HFFc6 (cell line): ENCODE data around the gene CFAP251. TPM values are rescaled to one million over a fixed set of nuclear protein-coding genes. Genes with fewer than 3 reads are reported as not detected.

ENCODE experiments used
- DNase-seq: peaks from one replicate; pipeline ENCODE4 v3.0.0-alpha.2; 2018
- H3K27ac Mint-ChIP-seq: 2 replicates; pipeline ENCODE4 v1.8.0; 2020; ENCODE audit warnings: mild to moderate bottlenecking, mixed read lengths
- H3K27me3 Mint-ChIP-seq: 2 replicates; pipeline ENCODE4 v1.8.0; 2021; ENCODE audit warnings: mild to moderate bottlenecking, moderate library complexity, mixed read lengths; ENCODE audit not compliant: insufficient read depth
- H3K36me3 Mint-ChIP-seq: 2 replicates; pipeline ENCODE4 v1.8.0; 2021; ENCODE audit warnings: low read depth, mixed read lengths
- H3K4me1 Mint-ChIP-seq: 2 replicates; pipeline ENCODE4 v1.8.0; 2020; ENCODE audit warnings: low read depth, mixed read lengths
- H3K4me3 Mint-ChIP-seq: 2 replicates; pipeline ENCODE4 v1.8.0; 2020; ENCODE audit warnings: mild to moderate bottlenecking, moderate library complexity, mixed read lengths
- H3K9me3 Mint-ChIP-seq: 2 replicates; pipeline ENCODE4 v1.8.0; 2020; ENCODE audit warnings: mild to moderate bottlenecking, mixed read lengths
- total RNA-seq, 6 experiments: library from RNA; stranded (reverse); fragmentation: NEBNext Ultra II Directional; extraction: Animal tissue kit (Norgen Biotek cat#: 25700); gene quantifications; 2 replicates in 1 of 6; 3 replicates in 5 of 6; pipeline ENCODE4 v1.2.3, GENCODE V29; 2021
- TF ChIP-seq, protein P1 (sequence below): fragments of 200-600 bp; sonication (generic); IDR thresholded peaks from 2 replicates; pipeline ENCODE4 v1.5.0; 2021; ENCODE audit warnings: antibody characterized with exemption, mild to moderate bottlenecking

The CFAP251 gene
- total RNA-seq, 6 experiments from 2014 or later, result 0.66 to 4.2 (median 3.3) TPM

GRCh38 chr12:122021822-122022392 is 103.5 kb downstream of the CFAP251 start, which contains the start of gene BCL7A:
Gene BCL7A, plus strand, starts transcription at chr12:122021884. Its CDS starts 208 bp downstream, at chr12:122022092.
- TF ChIP-seq, protein P1, sequence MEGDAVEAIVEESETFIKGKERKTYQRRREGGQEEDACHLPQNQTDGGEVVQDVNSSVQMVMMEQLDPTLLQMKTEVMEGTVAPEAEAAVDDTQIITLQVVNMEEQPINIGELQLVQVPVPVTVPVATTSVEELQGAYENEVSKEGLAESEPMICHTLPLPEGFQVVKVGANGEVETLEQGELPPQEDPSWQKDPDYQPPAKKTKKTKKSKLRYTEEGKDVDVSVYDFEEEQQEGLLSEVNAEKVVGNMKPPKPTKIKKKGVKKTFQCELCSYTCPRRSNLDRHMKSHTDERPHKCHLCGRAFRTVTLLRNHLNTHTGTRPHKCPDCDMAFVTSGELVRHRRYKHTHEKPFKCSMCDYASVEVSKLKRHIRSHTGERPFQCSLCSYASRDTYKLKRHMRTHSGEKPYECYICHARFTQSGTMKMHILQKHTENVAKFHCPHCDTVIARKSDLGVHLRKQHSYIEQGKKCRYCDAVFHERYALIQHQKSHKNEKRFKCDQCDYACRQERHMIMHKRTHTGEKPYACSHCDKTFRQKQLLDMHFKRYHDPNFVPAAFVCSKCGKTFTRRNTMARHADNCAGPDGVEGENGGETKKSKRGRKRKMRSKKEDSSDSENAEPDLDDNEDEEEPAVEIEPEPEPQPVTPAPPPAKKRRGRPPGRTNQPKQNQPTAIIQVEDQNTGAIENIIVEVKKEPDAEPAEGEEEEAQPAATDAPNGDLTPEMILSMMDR, result no peak

GRCh38 chr12:122022393-122023338 is 104.3 kb downstream of the CFAP251 start:
- H3K27ac Mint-ChIP-seq, result peak overlapping the region; percentile 91
- DNase-seq, result no peak
- H3K9me3 Mint-ChIP-seq, result peaks cover 16% of the 10 kb centered on the region
- TF ChIP-seq, protein P1, result no peak
- peaks cover 11% of the 10 kb centered on the region for H3K36me3 Mint-ChIP-seq
- H3K4me1 Mint-ChIP-seq, result peaks cover 14% of the 10 kb centered on the region
- H3K4me3 Mint-ChIP-seq, result peak overlapping the region; percentile 91
- peaks cover 5% of the 10 kb centered on the region for H3K27me3 Mint-ChIP-seq

More at GRCh38 chr12:122021822-122022392, 103.5 kb downstream of the CFAP251 start, which contains the start of gene BCL7A:
- Mint-ChIP-seq H3K27me3 (peaks cover 5% of the 10 kb centered on the region), H3K4me1 (peaks cover 14% of the 10 kb centered on the region), H3K36me3 (peaks cover 11% of the 10 kb centered on the region), H3K27ac (peak within 1 kb of the TSS; percentile 91), H3K4me3 (peak within 1 kb of the TSS; percentile 91), H3K9me3 (peaks cover 20% of the 10 kb centered on the region)
- peak; percentile 73 for DNase-seq

GRCh38 chr12:122023339-122024131 is 105.1 kb downstream of the CFAP251 start:
- Mint-ChIP-seq H3K4me1 (peaks cover 14% of the 10 kb centered on the region), H3K27ac (peak overlapping the region; percentile 91), H3K4me3 (peak overlapping the region; percentile 91), H3K9me3 (peaks cover 12% of the 10 kb centered on the region), H3K36me3 (peaks cover 7% of the 10 kb centered on the region), H3K27me3 (peaks cover 5% of the 10 kb centered on the region)
- TF ChIP-seq, protein P1, result no peak
- DNase-seq, result peak; percentile 49

DNA sequence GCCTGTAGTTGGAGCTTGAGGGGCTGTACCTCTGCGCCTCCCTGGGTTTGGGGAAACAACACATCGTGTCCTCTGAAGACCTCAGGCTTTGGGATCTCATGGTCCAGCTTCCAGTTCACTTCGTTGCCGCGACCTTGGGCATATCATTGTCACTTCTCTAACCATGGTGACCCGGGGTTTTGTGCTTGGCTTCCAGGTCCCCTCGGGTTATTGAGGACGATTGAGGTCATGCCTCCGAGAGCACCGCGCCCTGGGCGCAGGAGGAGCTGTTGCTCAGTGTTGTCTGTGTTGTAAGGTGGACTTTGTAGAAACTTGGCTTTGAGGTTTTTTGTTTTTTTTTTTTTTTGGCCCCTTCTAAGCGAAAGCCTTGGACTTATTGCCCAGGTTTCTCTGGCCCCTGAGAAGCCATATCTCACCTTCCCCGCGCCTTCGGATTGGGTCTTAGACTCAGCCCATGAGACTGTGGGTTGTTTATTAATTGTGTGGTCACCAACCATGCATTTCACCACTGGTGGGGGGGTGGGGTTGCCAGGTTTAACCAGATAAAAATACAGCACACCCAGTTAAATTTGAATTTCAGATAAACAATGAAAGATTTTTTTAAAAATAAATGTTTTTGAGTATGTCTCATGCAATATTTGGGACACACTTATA is 105.9 kb downstream of the CFAP251 start:
- Mint-ChIP-seq H3K27me3 (peaks cover 5% of the 10 kb centered on the region; the same call in 1 of the 2 replicates), H3K36me3 (peaks cover 5% of the 10 kb centered on the region)
- no peak for DNase-seq

More for the DNA sequence above, 105.9 kb downstream of the CFAP251 start:
- H3K4me1 Mint-ChIP-seq, result peaks cover 14% of the 10 kb centered on the region
- TF ChIP-seq, protein P1, result no peak
- H3K9me3 Mint-ChIP-seq, result peaks cover 4% of the 10 kb centered on the region
- H3K27ac Mint-ChIP-seq, result no peak overlapping the region
- peak overlapping the region; percentile 26; the same call in 1 of the 2 replicates for H3K4me3 Mint-ChIP-seq
